ENCODE measurements around the gene RNGTT.
A peak's percentile ranks its signal among the peaks of the same experiment; 100 is the strongest.

The RNGTT gene

GRCh38 chr6:88963139-88964090 lies at the start of gene RNGTT:
RNGTT (minus strand) TSS chr6:88963618; CDS start chr6:88963409, 209 bp downstream.
- DNase-seq (ENCODE audit: low read depth, low spot score), result peak; percentile 90
- peaks cover 2% of the 10 kb centered on the region; the same call in 1 of the 2 replicates for H3K36me3 ChIP-seq (ENCODE audit: insufficient read depth, low read length)
- H3K4me3 ChIP-seq, result peak within 1 kb of the TSS; percentile 83
- peak within 1 kb of the TSS; percentile 99 for H3K9ac ChIP-seq (ENCODE audit: insufficient read length)
- TF ChIP-seq POLR2AphosphoS5 (IDR thresholded peaks at IDR 0.05; ENCODE audit: borderline replicate concordance, low read depth, low read length) (peak; percentile 96), FOXP2 (optimal IDR thresholded peaks at IDR 0.05; ENCODE audit: control extremely low read depth, extremely low read length, insufficient read depth) (no peak)
- peak within 1 kb of the TSS; percentile 79 for H3K27ac ChIP-seq
- H3K9me3 ChIP-seq (ENCODE audit: low read depth, low read length), result peaks cover 5% of the 10 kb centered on the region; the same call in 1 of the 2 replicates

DNA sequence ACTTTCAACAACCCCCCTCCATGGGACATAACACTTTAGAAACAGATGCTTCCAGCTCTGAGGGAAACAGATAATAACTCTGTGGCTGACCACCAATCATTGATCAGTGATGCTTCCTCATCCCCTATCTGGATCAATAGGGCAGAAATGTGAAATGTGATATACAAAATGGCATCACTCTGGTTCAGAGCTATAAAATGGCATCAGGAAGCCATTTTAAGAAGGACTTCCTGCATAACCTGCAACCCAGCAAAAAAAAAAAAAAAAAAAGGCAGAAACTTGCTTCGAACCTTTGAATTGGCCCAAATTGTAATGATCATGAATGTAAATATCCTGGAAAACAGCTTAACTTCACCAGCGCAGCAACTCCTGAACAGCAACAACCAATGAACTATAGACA lies 48.0 kb upstream of the RNGTT start:
- no peak overlapping the region for H3K27ac ChIP-seq
- H3K36me3 ChIP-seq (ENCODE audit: insufficient read depth, low read length), result no peaks in the 10 kb centered on the region
- H3K9ac ChIP-seq (ENCODE audit: insufficient read length), result no peak overlapping the region
- no peaks in the 10 kb centered on the region for H3K9me3 ChIP-seq (ENCODE audit: low read depth, low read length)
- H3K4me3 ChIP-seq, result no peak overlapping the region
- TF ChIP-seq EZH2 (IDR thresholded peaks at IDR 0.05) (no peak), FOXP2 (optimal IDR thresholded peaks at IDR 0.05; ENCODE audit: control extremely low read depth, extremely low read length, insufficient read depth) (no peak), POLR2AphosphoS5 (IDR thresholded peaks at IDR 0.05; ENCODE audit: borderline replicate concordance, low read depth, low read length) (no peak)
- DNase-seq (ENCODE audit: low read depth, low spot score), result no peak

DNA sequence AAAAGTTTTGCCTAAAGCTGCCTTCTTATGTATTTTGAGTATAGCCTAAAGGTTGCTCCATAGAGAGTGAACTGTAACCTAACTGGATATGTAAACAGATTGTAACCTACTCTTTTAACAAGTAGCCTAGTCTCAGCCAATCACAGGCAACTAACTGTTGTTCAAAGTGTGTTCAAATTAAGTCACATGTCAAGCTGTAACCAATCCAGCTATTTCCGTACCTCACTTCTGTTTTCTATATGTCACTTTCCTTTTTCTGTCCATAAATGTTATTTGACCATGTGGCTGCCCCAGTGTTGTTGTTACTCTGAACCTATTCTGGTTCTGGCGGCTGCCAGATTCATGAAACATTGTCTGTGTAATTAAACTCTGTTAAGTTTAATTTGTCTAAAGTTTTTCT lies 47.4 kb upstream of the RNGTT start:
- TF ChIP-seq POLR2AphosphoS5 (IDR thresholded peaks at IDR 0.05; ENCODE audit: borderline replicate concordance, low read depth, low read length) (no peak), FOXP2 (optimal IDR thresholded peaks at IDR 0.05; ENCODE audit: control extremely low read depth, extremely low read length, insufficient read depth) (no peak), EZH2 (IDR thresholded peaks at IDR 0.05) (no peak)
- Histone ChIP-seq H3K27ac (no peak overlapping the region), H3K9me3 (ENCODE audit: low read depth, low read length) (no peaks in the 10 kb centered on the region), H3K4me3 (no peak overlapping the region), H3K9ac (ENCODE audit: insufficient read length) (no peak overlapping the region), H3K36me3 (ENCODE audit: insufficient read depth, low read length) (no peaks in the 10 kb centered on the region)
- no peak for DNase-seq (ENCODE audit: low read depth, low spot score)

DNA sequence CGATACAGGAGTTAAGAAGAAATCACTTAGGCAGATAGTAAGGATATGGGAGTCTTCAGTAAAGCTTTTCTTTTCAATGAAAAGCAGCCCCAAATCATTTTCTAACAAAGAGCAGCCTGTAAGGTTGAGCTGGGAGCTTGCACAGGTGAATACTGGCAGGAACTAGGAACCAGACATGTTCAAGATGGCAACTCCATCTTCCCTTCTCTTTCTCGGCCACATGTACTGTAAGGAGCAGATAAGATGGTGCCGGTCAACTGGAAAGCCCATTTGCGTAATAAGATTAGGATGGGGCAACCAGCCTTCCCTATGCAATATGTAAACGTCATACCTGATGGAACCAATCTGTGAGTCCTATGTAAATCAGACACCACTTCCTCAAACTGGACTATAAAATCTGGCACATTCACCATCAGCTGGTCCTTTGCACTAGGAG lies 46.2 kb upstream of the RNGTT start:
- Histone ChIP-seq H3K36me3 (ENCODE audit: insufficient read depth, low read length) (no peaks in the 10 kb centered on the region), H3K9ac (ENCODE audit: insufficient read length) (no peak overlapping the region), H3K9me3 (ENCODE audit: low read depth, low read length) (no peaks in the 10 kb centered on the region), H3K4me3 (no peak overlapping the region), H3K27ac (no peak overlapping the region)
- DNase-seq (ENCODE audit: low read depth, low spot score), result no peak
- TF ChIP-seq FOXP2 (optimal IDR thresholded peaks at IDR 0.05; ENCODE audit: control extremely low read depth, extremely low read length, insufficient read depth) (no peak), POLR2AphosphoS5 (IDR thresholded peaks at IDR 0.05; ENCODE audit: borderline replicate concordance, low read depth, low read length) (no peak), EZH2 (IDR thresholded peaks at IDR 0.05) (no peak)

DNA sequence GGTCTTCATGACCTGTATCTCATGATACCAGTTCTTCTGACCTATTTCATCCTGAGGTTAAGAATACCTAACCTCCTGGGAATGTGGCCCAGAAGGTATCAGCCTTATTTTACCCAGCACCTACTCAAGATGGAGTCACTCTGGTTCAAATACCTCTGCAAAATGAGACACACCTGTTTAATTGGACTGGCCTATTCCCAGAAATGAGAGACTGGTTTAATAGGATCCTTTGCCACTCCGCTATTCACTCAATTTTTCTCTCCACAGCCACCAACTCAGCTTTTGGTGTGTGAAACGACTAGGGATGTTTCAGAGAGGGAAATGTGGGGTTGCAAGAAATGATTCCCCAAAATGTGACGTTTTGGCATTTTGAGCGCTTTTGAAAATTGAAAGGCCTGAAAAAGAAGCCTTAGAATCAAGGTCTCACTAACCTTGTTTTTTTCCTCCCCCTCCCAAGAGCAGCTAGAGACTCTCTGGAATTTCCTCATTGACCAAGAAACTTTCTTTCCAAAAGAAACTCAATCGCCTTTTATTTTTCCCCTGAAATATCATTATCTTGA lies 45.5 kb upstream of the RNGTT start:
- Histone ChIP-seq H3K9me3 (ENCODE audit: low read depth, low read length) (no peaks in the 10 kb centered on the region), H3K36me3 (ENCODE audit: insufficient read depth, low read length) (no peaks in the 10 kb centered on the region), H3K4me3 (no peak overlapping the region), H3K9ac (ENCODE audit: insufficient read length) (no peak overlapping the region), H3K27ac (no peak overlapping the region)
- TF ChIP-seq FOXP2 (optimal IDR thresholded peaks at IDR 0.05; ENCODE audit: control extremely low read depth, extremely low read length, insufficient read depth), result no peak
- TF ChIP-seq EZH2 (IDR thresholded peaks at IDR 0.05), result no peak
- TF ChIP-seq POLR2AphosphoS5 (IDR thresholded peaks at IDR 0.05; ENCODE audit: borderline replicate concordance, low read depth, low read length), result no peak
- DNase-seq (ENCODE audit: low read depth, low spot score), result no peak

DNA sequence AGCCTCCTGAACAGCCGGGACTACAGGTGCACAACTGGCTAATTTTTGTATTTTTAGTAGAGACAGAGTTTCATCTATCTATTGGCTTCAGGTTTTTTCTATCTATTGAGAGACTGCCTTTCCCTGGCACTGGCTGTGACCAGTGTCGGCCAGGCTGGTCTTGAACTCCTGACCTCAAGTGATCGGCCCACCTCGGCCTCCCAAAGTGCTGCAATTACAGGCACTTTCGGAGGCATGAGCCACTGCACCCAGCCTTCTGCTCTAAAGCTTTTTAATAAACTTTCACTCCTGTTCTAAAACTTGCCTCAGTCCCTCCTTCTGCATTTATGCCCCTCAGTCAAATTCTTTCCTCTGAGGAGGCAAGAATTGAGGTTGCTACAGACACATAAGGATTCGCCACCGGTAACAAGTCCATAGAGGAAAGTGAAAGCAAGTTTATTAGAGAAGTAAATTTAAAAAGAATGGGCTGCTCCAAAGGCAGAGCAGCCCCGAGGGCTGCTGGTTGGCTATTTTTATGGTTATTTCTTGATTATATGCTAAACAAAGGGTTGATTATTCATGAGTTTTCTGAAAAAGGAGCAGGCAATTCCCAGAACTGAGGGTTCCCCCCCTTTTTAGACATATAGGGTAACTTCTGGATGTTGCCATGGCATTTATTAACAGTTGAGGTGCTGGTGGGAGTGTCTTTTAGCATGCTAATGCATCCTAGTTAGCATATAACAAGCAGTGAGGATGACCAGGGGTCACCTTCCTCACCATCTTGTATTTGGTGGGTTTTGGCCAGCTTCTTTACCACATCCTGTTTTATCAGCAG lies 44.8 kb upstream of the RNGTT start:
- H3K36me3 ChIP-seq (ENCODE audit: insufficient read depth, low read length), result no peaks in the 10 kb centered on the region
- DNase-seq (ENCODE audit: low read depth, low spot score), result no peak
- no peak overlapping the region for H3K9ac ChIP-seq (ENCODE audit: insufficient read length)
- H3K27ac ChIP-seq, result no peak overlapping the region
- no peaks in the 10 kb centered on the region for H3K9me3 ChIP-seq (ENCODE audit: low read depth, low read length)
- TF ChIP-seq POLR2AphosphoS5 (IDR thresholded peaks at IDR 0.05; ENCODE audit: borderline replicate concordance, low read depth, low read length), result no peak
- no peak for TF ChIP-seq EZH2 (IDR thresholded peaks at IDR 0.05)
- TF ChIP-seq FOXP2 (optimal IDR thresholded peaks at IDR 0.05; ENCODE audit: control extremely low read depth, extremely low read length, insufficient read depth), result no peak
- no peak overlapping the region for H3K4me3 ChIP-seq

GRCh38 chr6:89007209-89008000 lies 44.0 kb upstream of the RNGTT start:
- Histone ChIP-seq H3K9me3 (ENCODE audit: low read depth, low read length) (no peaks in the 10 kb centered on the region), H3K36me3 (ENCODE audit: insufficient read depth, low read length) (no peaks in the 10 kb centered on the region), H3K9ac (ENCODE audit: insufficient read length) (no peak overlapping the region), H3K27ac (no peak overlapping the region), H3K4me3 (no peak overlapping the region)
- no peak for DNase-seq (ENCODE audit: low read depth, low spot score)
- TF ChIP-seq FOXP2 (optimal IDR thresholded peaks at IDR 0.05; ENCODE audit: control extremely low read depth, extremely low read length, insufficient read depth) (no peak), EZH2 (IDR thresholded peaks at IDR 0.05) (no peak)
